ENCODE results near the gene ZNRD2. TPM values are rescaled to one million over a fixed set of nuclear protein-coding genes. Genes with fewer than 3 reads are reported as not detected.

The ZNRD2 gene
- total and polyA plus RNA-seq, 2 of the 8 experiments (the other 6 are each of a cell fraction or from before 2014, with no cell fraction given), result 53.4 to 125 TPM

DNA sequence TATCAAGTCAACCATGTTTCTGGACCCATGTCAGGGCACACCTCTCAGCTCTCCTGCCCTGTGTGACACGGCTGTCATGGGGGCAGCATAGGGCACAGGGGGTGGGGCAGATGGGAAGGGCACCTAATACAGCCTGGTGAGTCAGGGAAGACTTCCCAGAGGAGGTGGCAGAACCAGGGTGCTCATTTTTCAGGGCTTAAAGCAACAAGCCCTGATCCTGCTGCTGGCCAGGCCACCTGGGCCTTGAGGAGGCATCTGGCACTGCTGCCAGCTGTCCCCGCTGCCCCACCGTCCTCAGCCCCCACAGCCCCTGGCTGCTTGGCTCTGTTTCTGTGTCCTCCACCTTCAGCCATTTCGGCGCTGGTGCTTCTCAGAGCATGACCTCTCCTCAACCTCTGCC is 39.4 kb downstream of the ZNRD2 start:
- Histone ChIP-seq H3K18ac (ENCODE audit: extremely low read depth, low read length) (no peak overlapping the region), H4K8ac (ENCODE audit: extremely low read depth, insufficient read depth, low read length) (0 out of 2 replicates have a peak overlapping the region, but pooled peaks have one; percentile 9), H3K27ac (ENCODE audit: low read depth, low read length) (no peak overlapping the region), H3K36me3 (ENCODE audit: control insufficient read depth in 2 of 4, insufficient read depth in 4 of 4, low read length in 3 of 4) (peaks cover 2 to 14% (median 5%) of the 10 kb centered on the region in 4 experiments; a peak in 4 of 8 replicates), H3K23ac (ENCODE audit: insufficient read length) (no peak overlapping the region), H2BK12ac (ENCODE audit: low read depth, low read length) (no peak overlapping the region), H2BK120ac (replicated peaks; ENCODE audit: low read depth, low read length) (no peak overlapping the region), H3K56ac (replicated peaks; ENCODE audit: insufficient read length, low read depth, low read length) (no peak overlapping the region), H2AFZ (ENCODE audit: low read length) (no peak overlapping the region), H3K4me3 (ENCODE audit: extremely low read depth in 1 of 4, insufficient read depth in 2 of 4, low read depth in 3 of 4, low read length in 4 of 4) (no peak overlapping the region), H3K4me1 (replicated peaks in 1 of 4; ENCODE audit: control insufficient read depth in 3 of 4, insufficient read depth in 4 of 4, low read length in 3 of 4) (peaks cover 0 to 30% (median 13%) of the 10 kb centered on the region in 4 experiments; a peak in 6 of 7 replicates), H3K9me3 (ENCODE audit: insufficient read depth in 2 of 2, low read depth in 1 of 2, low read length in 1 of 2) (no peaks in the 10 kb centered on the region), H2BK5ac (ENCODE audit: low read depth, low read length) (no peak overlapping the region), H3K14ac (ENCODE audit: insufficient read length) (no peak overlapping the region), H3K79me1 (ENCODE audit: low read depth, low read length) (peaks cover 23% of the 10 kb centered on the region), H2BK15ac (ENCODE audit: low read length) (no peak overlapping the region), H3K79me2 (ENCODE audit: control insufficient read depth in 1 of 2, insufficient read depth in 2 of 2, low read length in 2 of 2) (peaks cover 5 to 11% of the 10 kb centered on the region in 2 experiments; a peak in 2 of 4 replicates), H3K4me2 (ENCODE audit: insufficient read depth in 1 of 2, low read depth in 2 of 2, low read length in 2 of 2) (no peak overlapping the region), H4K20me1 (replicated peaks in 1 of 2; ENCODE audit: control insufficient read depth in 1 of 2, insufficient read depth in 2 of 2, low read length in 2 of 2) (peaks cover 5 to 23% of the 10 kb centered on the region in 2 experiments), H3K27me3 (replicated peaks in 1 of 4; ENCODE audit: control insufficient read depth in 3 of 4, extremely low read depth in 1 of 4, insufficient read depth in 3 of 4, low read length in 3 of 4) (no peaks in the 10 kb centered on the region; a peak in 1 of 7 replicates), H3K4ac (replicated peaks; ENCODE audit: insufficient read length, low read depth, low read length) (no peak overlapping the region), H2AK5ac (ENCODE audit: low read depth, low read length) (no peak overlapping the region), H4K91ac (replicated peaks; ENCODE audit: insufficient read length, low read length) (no peak overlapping the region), H2BK20ac (ENCODE audit: low read length) (no peak overlapping the region), H4K5ac (ENCODE audit: insufficient read length, low read depth, low read length) (no peak overlapping the region), H3K9ac (replicated peaks in 1 of 4; ENCODE audit: extremely low read depth in 1 of 4, low read depth in 3 of 4, low read length in 3 of 4) (no peak overlapping the region), H3K23me2 (ENCODE audit: low read depth, low read length) (peaks cover 15% of the 10 kb centered on the region)
- CTCF ChIA-PET (ENCODE audit: partially characterized antibody), result interaction anchor here (0.9 to 14.8 kb wide), 5 partner anchors 13 to 170 kb away, joined by 3 to 227 read pairs (median 3); partner anchors contain the start of genes KCNK7 and SIPA1
- FAIRE-seq (no peak), DNase-seq (ENCODE audit: low read depth in 1 of 2, low spot score in 2 of 2) (no peak)
- 85% methylated on average over 4 of the region's 5 CpGs; no CpG with 5 or more reads in 1 of the 2 experiments for whole genome bisulfite sequencing, 2 experiments (ENCODE audit: extremely low coverage in 1 of 2, insufficient coverage in 1 of 2, insufficient read length in 1 of 2, insufficient replicate concordance in 2 of 2, low coverage in 1 of 2, low lambda C conversion rate in 2 of 2, missing lambda C conversion rate in 1 of 2)
- POLR2A ChIA-PET (ENCODE audit: partially characterized antibody), result interaction anchor here (0.7 to 2.1 kb wide), 7 partner anchors 9 to 69 kb away, joined by 3 to 6 read pairs (median 4); partner anchors contain the start of gene KCNK7
- no peak for TF ChIP-seq KDM1A (IDR thresholded peaks at IDR 0.05; ENCODE audit: borderline replicate concordance, low read length)
- TF ChIP-seq, protein P1, sequence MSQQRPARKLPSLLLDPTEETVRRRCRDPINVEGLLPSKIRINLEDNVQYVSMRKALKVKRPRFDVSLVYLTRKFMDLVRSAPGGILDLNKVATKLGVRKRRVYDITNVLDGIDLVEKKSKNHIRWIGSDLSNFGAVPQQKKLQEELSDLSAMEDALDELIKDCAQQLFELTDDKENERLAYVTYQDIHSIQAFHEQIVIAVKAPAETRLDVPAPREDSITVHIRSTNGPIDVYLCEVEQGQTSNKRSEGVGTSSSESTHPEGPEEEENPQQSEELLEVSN (IDR thresholded peaks at IDR 0.05), result no peak
- TF ChIP-seq ASH2L (IDR thresholded peaks at IDR 0.05; ENCODE audit: low read length), result no peak
- no peak for TF ChIP-seq PHF8 (conservative IDR thresholded peaks at IDR 0.05; ENCODE audit: low read depth, low read length)
- no peak for TF ChIP-seq SIX5 (IDR thresholded peaks at IDR 0.05; ENCODE audit: low read depth, low read length)
- no peak for TF ChIP-seq SIN3A (conservative IDR thresholded peaks at IDR 0.05 in 1 of 2, IDR thresholded peaks at IDR 0.05 in 1 of 2; ENCODE audit: low read depth in 1 of 2, low read length in 2 of 2)
- no peak for TF ChIP-seq POU5F1 (IDR thresholded peaks at IDR 0.05; ENCODE audit: low read depth, low read length)
- no peak for TF ChIP-seq SAP30 (IDR thresholded peaks at IDR 0.05; ENCODE audit: insufficient read depth, insufficient replicate concordance, low read length)
- TF ChIP-seq SRF (IDR thresholded peaks at IDR 0.05; ENCODE audit: low read depth, low read length), result no peak
- TF ChIP-seq, protein P2, sequence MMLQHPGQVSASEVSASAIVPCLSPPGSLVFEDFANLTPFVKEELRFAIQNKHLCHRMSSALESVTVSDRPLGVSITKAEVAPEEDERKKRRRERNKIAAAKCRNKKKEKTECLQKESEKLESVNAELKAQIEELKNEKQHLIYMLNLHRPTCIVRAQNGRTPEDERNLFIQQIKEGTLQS (IDR thresholded peaks at IDR 0.05; ENCODE audit: insufficient read depth, low read depth, low read length), result no peak
- no peak for TF ChIP-seq TAF1 (IDR thresholded peaks at IDR 0.05; ENCODE audit: low read depth, low read length)
- no peak for TF ChIP-seq MAFK (IDR thresholded peaks at IDR 0.05; ENCODE audit: low read depth, low read length)
